Measurements from ENCODE around the gene C6orf163. TPM values are rescaled to one million over a fixed set of nuclear protein-coding genes. Genes with fewer than 3 reads are reported as not detected.

The C6orf163 gene
- polyA plus RNA-seq, 5 donors, result 5.7 to 10.8 (median 6.3) TPM

Other genes starting within 250 kb of the C6orf163 start
- gene CGA, start 249.7 kb upstream of the C6orf163 start, polyA plus RNA-seq (ENCODE audit: insufficient read depth in 1 of 5, insufficient read length in 5 of 5, low replicate concordance in 1 of 5), result 1 to 10 TPM in 1 of 5 donors, under 1 TPM in 1, not detected in 3; 0.53 to 4.6 TPM
- 10 to 100 TPM; 29.2 to 61.6 (median 52.6) TPM for gene ZNF292, start 189.2 kb upstream of the C6orf163 start, polyA plus RNA-seq (ENCODE audit: insufficient read depth in 1 of 5, insufficient read length in 5 of 5, low replicate concordance in 1 of 5)
- gene SMIM8, start 22.2 kb upstream of the C6orf163 start, polyA plus RNA-seq (ENCODE audit: insufficient read depth in 1 of 5, insufficient read length in 5 of 5, low replicate concordance in 1 of 5), result 10 to 100 TPM; 19.5 to 33.0 (median 24.3) TPM
- 1 to 10 TPM in 2 of 5 donors, under 1 TPM in 3; 0.18 to 2.3 (median 0.83) TPM for gene GJB7, start 15.5 kb upstream of the C6orf163 start, polyA plus RNA-seq (ENCODE audit: insufficient read depth in 1 of 5, insufficient read length in 5 of 5, low replicate concordance in 1 of 5)
- gene CFAP206, start 63.2 kb downstream of the C6orf163 start, polyA plus RNA-seq (ENCODE audit: insufficient read depth in 1 of 5, insufficient read length in 5 of 5, low replicate concordance in 1 of 5), result 1 to 10 TPM; 1.2 to 4.2 (median 2.4) TPM
- gene SLC35A1, start 128.2 kb downstream of the C6orf163 start, polyA plus RNA-seq (ENCODE audit: insufficient read depth in 1 of 5, insufficient read length in 5 of 5, low replicate concordance in 1 of 5), result 10 to 100 TPM; 48.1 to 68.0 (median 63.3) TPM
- gene RARS2, start 245.2 kb downstream of the C6orf163 start, polyA plus RNA-seq (ENCODE audit: insufficient read depth in 1 of 5, insufficient read length in 5 of 5, low replicate concordance in 1 of 5), result 10 to 100 TPM; 60.4 to 80.8 (median 69.5) TPM
- gene ORC3, start 245.3 kb downstream of the C6orf163 start, polyA plus RNA-seq (ENCODE audit: insufficient read depth in 1 of 5, insufficient read length in 5 of 5, low replicate concordance in 1 of 5), result 10 to 100 TPM; 28.1 to 51.4 (median 43.1) TPM